HCT116 (cell line): ENCODE measurements around the gene ACD. TPM values are rescaled to one million over a fixed set of nuclear protein-coding genes. Genes with fewer than 3 reads are reported as not detected.
A peak's percentile ranks its signal among the peaks of the same experiment; 100 is the strongest.

Experiments used
- ATAC-seq: fragments of 200-7000 bp; cut with Tn5 transposase; 2 replicates; pipeline ENCODE4 v1.9.1; 2020; ENCODE audit warnings: mild to moderate bottlenecking, moderate library complexity
- BruUV-seq: library from RNA; stranded (reverse); fragments of 400-500 nt; replicated peaks from 2 replicates; lab custom pipeline; 2021; lab: Mats Ljungman, UMichigan
- CTCF ChIA-PET: fragments of 300-600 bp; sonication (Branson Sonifier 250); formaldehyde crosslinking; loops from one replicate; lab custom pipeline; 2021; ENCODE audit warnings: antibody characterized with exemption; lab: Charles Lee
- POLR2A ChIA-PET: fragments of 300-600, 350-600 bp; sonication (Branson Sonifier 250); formaldehyde crosslinking; loops from one replicate; lab custom pipeline; 2021; ENCODE audit warnings: antibody characterized with exemption; lab: Charles Lee
- RAD21 ChIA-PET, 2 experiments: fragments of 300-600 bp; sonication (Branson Sonifier 250); formaldehyde crosslinking; loops; one replicate each; lab custom pipeline; 2023; ENCODE audit warnings: low total read pairs in 2 of 2; ENCODE audit not compliant: uncharacterized antibody in 2 of 2, unreplicated experiment in 2 of 2, low non-redundant PET in 1 of 2; lab: Charles Lee
- DNase-seq: peaks from one replicate; pipeline ENCODE4 v3.0.0-alpha.2; 2010; ENCODE audit warnings: low read depth, low spot score
- H2AFZ ChIP-seq: fragments of 200-600 bp; shearing (Covaris generic), sonication (generic); 2 replicates; pipeline ENCODE4 v1.6.1; 2017; ENCODE audit warnings: low read depth, mixed run types, mixed read lengths, antibody characterized with exemption, low read length; ENCODE audit not compliant: poor library complexity, severe bottlenecking
- H3K27ac ChIP-seq: 2 replicates; pipeline ENCODE4 v1.5.1; 2012; ENCODE audit warnings: low read depth, low read length
- H3K27me3 ChIP-seq: fragments of 200-600 bp; sonication (generic); 2 replicates; pipeline ENCODE4 v1.6.1; 2016; ENCODE audit warnings: mixed run types, low read length, mixed read lengths; ENCODE audit not compliant: insufficient read depth
- H3K36me3 ChIP-seq, 2 experiments: fragments of 200-500 bp in 1 of 2; fragments of 200-600 bp in 1 of 2; sonication (Bioruptor generic) in 1 of 2; sonication (generic) in 1 of 2; 2 replicates each; pipeline versions ENCODE4 v1.5.1 to v1.6.1; 2014 to 2016; ENCODE audit warnings: low read length in 2 of 2, inconsistent platforms in 1 of 2, mixed read lengths in 1 of 2, mixed run types in 1 of 2; ENCODE audit not compliant: insufficient read depth in 2 of 2, control insufficient read depth in 1 of 2
- H3K4me1 ChIP-seq, 2 experiments: fragments of 200-600 bp in 1 of 2; sonication (generic) in 1 of 2; 2 replicates each; pipeline versions ENCODE4 v1.5.1 to v1.6.1; 2012 to 2017; ENCODE audit warnings: low read length in 2 of 2, inconsistent platforms in 1 of 2, mild to moderate bottlenecking in 1 of 2, mixed read lengths in 1 of 2, mixed run types in 1 of 2, moderate library complexity in 1 of 2; ENCODE audit not compliant: insufficient read depth in 2 of 2, control insufficient read depth in 1 of 2
- H3K4me2 ChIP-seq: fragments of 200-600 bp; sonication (generic); 2 replicates; pipeline ENCODE4 v1.6.1; 2017; ENCODE audit warnings: mixed run types, low read length, mixed read lengths
- H3K4me3 ChIP-seq, 2 experiments: fragments of 200-600 bp in 1 of 2; sonication (generic) in 1 of 2; replicated peaks in 1 of 2; 2 replicates each; pipeline ENCODE4 v1.5.1; 2011 to 2016; ENCODE audit warnings: low read length in 2 of 2, control low read depth in 1 of 2, low read depth in 1 of 2, mild to moderate bottlenecking in 1 of 2, mixed read lengths in 1 of 2, mixed run types in 1 of 2
- H3K79me2 ChIP-seq: fragments of 200-600 bp; sonication (generic); 2 replicates; pipeline ENCODE4 v1.6.1; 2017; ENCODE audit warnings: mild to moderate bottlenecking, mixed run types, low read length, moderate library complexity, mixed read lengths; ENCODE audit not compliant: insufficient read depth
- H3K9ac ChIP-seq: fragments of 200-600 bp; sonication (generic); 2 replicates; pipeline ENCODE4 v1.6.1; 2016; ENCODE audit warnings: low read length, mixed read lengths
- H3K9me2 ChIP-seq: fragments of 200-600 bp; sonication (generic), shearing (Covaris generic); 2 replicates; pipeline ENCODE4 v1.6.1; 2017; ENCODE audit warnings: mixed run types, mild to moderate bottlenecking, moderate library complexity; ENCODE audit not compliant: insufficient read depth
- H3K9me3 ChIP-seq, 2 experiments: fragments of 200-500 bp in 1 of 2; fragments of 200-600 bp in 1 of 2; sonication (Bioruptor generic) in 1 of 2; sonication (generic) in 1 of 2; 2 replicates each; pipeline ENCODE4 v1.6.1; 2014 to 2017; ENCODE audit warnings: low read length in 2 of 2, mixed read lengths in 2 of 2, inconsistent platforms in 1 of 2, low read depth in 1 of 2, mild to moderate bottlenecking in 1 of 2, mixed run types in 1 of 2, moderate library complexity in 1 of 2; ENCODE audit not compliant: control insufficient read depth in 1 of 2, insufficient read depth in 1 of 2
- H4K20me1 ChIP-seq: fragments of 200-600 bp; sonication (generic), shearing (Covaris generic); 2 replicates; pipeline ENCODE4 v1.6.1; 2017; ENCODE audit warnings: mixed run types, mild to moderate bottlenecking, moderate library complexity; ENCODE audit not compliant: insufficient read depth
- JUND ChIP-seq: IDR thresholded peaks from 2 replicates; pipeline ENCODE4 v1.6.1; 2012
- POLR2AphosphoS5 ChIP-seq: IDR thresholded peaks from 2 replicates; pipeline ENCODE4 v1.6.1; 2011; ENCODE audit warnings: mild to moderate bottlenecking, low read depth, low read length, moderate library complexity
- YY1 ChIP-seq: IDR thresholded peaks from 2 replicates; pipeline ENCODE4 v1.6.1; 2011; ENCODE audit warnings: low read length, low read depth, moderate library complexity, mild to moderate bottlenecking; ENCODE audit not compliant: insufficient replicate concordance; ENCODE audit errors: extremely low read depth
- intact Hi-C: fragments of 100-400 bp; cut with micrococcal nuclease; formaldehyde crosslinking; loops from 2 replicates; pipeline ENCODE4 v1.10.0; 2022
- total RNA-seq: library from RNA; stranded (reverse); gene quantifications from one replicate; pipeline ENCODE4 v1.2.1, GENCODE V29; 2021; ENCODE audit not compliant: unreplicated experiment
- TF ChIP-seq, protein P1 (sequence below): IDR thresholded peaks from 2 replicates; pipeline ENCODE4 v1.6.1; 2011; ENCODE audit warnings: mild to moderate bottlenecking, low read length, moderate library complexity; ENCODE audit not compliant: insufficient replicate concordance; ENCODE audit errors: extremely low read depth
- TF ChIP-seq, protein P2 (sequence below): IDR thresholded peaks from 2 replicates; pipeline ENCODE4 v1.6.1; 2012
- TF ChIP-seq, protein P3 (sequence below), 3 experiments: fragments of 200-600 bp in 1 of 3; sonication (generic) in 1 of 3; IDR thresholded peaks in 2 of 3; conservative IDR thresholded peaks in 1 of 3; 2 replicates each; pipeline ENCODE4 v1.5.1; 2012 to 2017; ENCODE audit warnings: low read depth in 2 of 3, low read length in 2 of 3, antibody characterized with exemption in 1 of 3, borderline replicate concordance in 1 of 3, control low read depth in 1 of 3, mild to moderate bottlenecking in 1 of 3, mixed read lengths in 1 of 3, mixed run types in 1 of 3, moderate library complexity in 1 of 3; ENCODE audit not compliant: insufficient read depth in 1 of 3

ACD gene
- total RNA-seq, 1 experiment from 2014 or later: 53.8 TPM

DNA sequence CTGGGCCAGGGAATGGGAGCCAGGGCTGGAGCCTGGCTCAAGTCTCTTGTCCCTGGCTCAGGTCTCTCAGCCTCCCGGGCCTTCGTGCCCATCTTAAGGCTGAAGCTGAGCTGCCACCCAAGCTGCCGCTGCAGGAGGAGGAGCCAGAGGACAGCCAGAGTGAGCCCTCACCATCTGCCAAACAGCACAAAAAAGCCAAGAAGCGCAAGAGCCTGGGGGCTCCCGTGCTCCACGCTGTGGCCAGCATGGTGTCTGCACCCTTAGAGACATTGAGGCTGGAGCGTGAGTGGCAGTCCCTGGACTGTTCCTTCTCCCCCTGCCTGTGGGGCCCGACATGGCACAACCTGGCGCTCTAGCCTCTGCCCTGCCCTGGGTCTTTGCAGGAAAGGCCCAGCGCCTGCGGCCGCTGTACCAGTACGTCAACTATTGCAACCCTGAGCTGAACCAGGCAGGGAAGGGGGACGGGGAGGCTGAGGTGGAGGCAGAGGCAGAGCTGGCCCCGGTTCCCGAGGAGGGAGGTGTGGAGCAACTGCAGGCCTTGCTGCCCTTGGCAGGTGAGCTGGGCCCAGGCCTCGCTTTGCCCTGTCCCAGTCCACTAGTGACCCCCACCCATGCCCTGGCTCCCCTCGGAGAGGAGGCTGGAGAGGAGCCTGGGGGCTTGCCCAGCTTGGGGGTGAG is 7.9 kb upstream of the ACD start:
- H4K20me1 ChIP-seq: no peaks in the 10 kb centered on the region
- TF ChIP-seq JUND (no peak), YY1 (peak; percentile 39), POLR2AphosphoS5 (peak; percentile 26; the same call in 1 of the 2 replicates)
- TF ChIP-seq, protein P1, sequence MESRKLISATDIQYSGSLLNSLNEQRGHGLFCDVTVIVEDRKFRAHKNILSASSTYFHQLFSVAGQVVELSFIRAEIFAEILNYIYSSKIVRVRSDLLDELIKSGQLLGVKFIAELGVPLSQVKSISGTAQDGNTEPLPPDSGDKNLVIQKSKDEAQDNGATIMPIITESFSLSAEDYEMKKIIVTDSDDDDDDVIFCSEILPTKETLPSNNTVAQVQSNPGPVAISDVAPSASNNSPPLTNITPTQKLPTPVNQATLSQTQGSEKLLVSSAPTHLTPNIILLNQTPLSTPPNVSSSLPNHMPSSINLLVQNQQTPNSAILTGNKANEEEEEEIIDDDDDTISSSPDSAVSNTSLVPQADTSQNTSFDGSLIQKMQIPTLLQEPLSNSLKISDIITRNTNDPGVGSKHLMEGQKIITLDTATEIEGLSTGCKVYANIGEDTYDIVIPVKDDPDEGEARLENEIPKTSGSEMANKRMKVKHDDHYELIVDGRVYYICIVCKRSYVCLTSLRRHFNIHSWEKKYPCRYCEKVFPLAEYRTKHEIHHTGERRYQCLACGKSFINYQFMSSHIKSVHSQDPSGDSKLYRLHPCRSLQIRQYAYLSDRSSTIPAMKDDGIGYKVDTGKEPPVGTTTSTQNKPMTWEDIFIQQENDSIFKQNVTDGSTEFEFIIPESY: no peak
- TF ChIP-seq, protein P2, sequence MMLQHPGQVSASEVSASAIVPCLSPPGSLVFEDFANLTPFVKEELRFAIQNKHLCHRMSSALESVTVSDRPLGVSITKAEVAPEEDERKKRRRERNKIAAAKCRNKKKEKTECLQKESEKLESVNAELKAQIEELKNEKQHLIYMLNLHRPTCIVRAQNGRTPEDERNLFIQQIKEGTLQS: no peak
- TF ChIP-seq, protein P3, sequence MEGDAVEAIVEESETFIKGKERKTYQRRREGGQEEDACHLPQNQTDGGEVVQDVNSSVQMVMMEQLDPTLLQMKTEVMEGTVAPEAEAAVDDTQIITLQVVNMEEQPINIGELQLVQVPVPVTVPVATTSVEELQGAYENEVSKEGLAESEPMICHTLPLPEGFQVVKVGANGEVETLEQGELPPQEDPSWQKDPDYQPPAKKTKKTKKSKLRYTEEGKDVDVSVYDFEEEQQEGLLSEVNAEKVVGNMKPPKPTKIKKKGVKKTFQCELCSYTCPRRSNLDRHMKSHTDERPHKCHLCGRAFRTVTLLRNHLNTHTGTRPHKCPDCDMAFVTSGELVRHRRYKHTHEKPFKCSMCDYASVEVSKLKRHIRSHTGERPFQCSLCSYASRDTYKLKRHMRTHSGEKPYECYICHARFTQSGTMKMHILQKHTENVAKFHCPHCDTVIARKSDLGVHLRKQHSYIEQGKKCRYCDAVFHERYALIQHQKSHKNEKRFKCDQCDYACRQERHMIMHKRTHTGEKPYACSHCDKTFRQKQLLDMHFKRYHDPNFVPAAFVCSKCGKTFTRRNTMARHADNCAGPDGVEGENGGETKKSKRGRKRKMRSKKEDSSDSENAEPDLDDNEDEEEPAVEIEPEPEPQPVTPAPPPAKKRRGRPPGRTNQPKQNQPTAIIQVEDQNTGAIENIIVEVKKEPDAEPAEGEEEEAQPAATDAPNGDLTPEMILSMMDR (IDR thresholded peaks at IDR 0.05 in 2 of 3, conservative IDR thresholded peaks at IDR 0.05 in 1 of 3; ENCODE audit: borderline replicate concordance in 1 of 3, insufficient read depth in 1 of 3, low read depth in 2 of 3, low read length in 2 of 3): peak in 2 of 3 experiments; percentile 75 to 88; a peak in 4 of 6 replicates
- no peaks in the 10 kb centered on the region for H3K9me2 ChIP-seq
- RAD21 ChIA-PET: no interaction called here
- CTCF ChIA-PET: interaction anchor here (0.6 to 2.7 kb wide), 5 partner anchors 121 to 319 kb away, joined by 3 to 22 read pairs (median 6); partner anchors contain the start of gene ATP6V0D1
- H3K4me2 ChIP-seq: no peak overlapping the region
- no TSS peak for BruUV-seq
- ATAC-seq (peak; percentile 83), DNase-seq (peak; percentile 77)
- no peaks in the 10 kb centered on the region for H3K27me3 ChIP-seq
- H3K9ac ChIP-seq: no peak overlapping the region
- H3K4me3 ChIP-seq: no peak overlapping the region
- H3K79me2 ChIP-seq: peaks cover 5% of the 10 kb centered on the region; the same call in 1 of the 2 replicates
- peak overlapping the region; percentile 50; the same call in 1 of the 2 replicates for H3K27ac ChIP-seq
- intact Hi-C loops: loop anchor here (1.0 to 10.0 kb wide), 4 partner anchors 121 to 713 kb away; no protein-coding TSS in a partner anchor
- peaks cover 6 to 41% of the 10 kb centered on the region in 2 experiments; a peak in 3 of 4 replicates for H3K4me1 ChIP-seq
- no peaks in the 10 kb centered on the region for H3K36me3 ChIP-seq
- no peak overlapping the region for H2AFZ ChIP-seq
- no peaks in the 10 kb centered on the region for H3K9me3 ChIP-seq
- POLR2A ChIA-PET: no interaction called here
